HG02973 (cell line): ENCODE data around the gene LHFPL6.

Source experiments
- ATAC-seq: cut with Tn5 transposase; IDR thresholded peaks from one replicate; pipeline ENCODE4 v1.9.1; 2021; ENCODE audit warnings: moderate library complexity; ENCODE audit not compliant: unreplicated experiment

Gene LHFPL6

DNA sequence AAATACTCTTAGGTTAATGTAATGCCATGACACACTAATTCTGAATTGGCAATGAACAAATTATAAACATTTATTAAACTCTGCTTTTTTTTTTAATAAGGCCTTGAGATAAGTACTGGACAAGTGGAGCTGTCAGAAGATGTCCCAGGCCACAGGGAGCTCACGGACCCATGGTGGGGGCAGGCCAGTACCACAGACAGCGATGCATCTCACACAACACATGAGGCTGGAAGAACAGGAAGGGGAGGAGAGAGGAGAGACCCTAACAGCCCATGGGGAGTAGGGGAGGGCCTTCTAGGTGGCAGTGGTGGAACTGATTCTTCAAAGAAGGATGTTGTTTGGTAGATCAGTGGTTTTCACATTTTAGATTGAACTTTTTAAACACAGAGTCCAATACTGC is 128.4 kb downstream of the LHFPL6 start:
- no peak for ATAC-seq

DNA sequence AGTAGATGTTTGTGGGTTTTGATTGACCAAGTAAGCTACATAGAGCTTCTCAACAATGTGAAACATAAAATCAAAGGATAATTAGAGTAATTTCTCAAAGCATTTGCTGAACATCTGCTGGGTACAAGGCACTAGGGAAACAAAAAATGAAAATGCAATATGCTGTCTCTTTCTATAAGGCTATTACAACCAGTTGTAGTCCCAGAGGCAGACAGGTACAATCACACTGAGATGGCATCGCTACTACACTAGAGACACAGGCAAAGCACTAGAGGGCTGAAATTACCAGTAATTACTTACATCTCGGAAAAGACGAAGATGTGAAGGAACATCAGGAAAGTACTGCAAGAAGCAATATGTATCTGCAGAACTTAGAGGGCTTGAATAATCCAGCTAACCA is 133.3 kb downstream of the LHFPL6 start:
- ATAC-seq = no peak

DNA sequence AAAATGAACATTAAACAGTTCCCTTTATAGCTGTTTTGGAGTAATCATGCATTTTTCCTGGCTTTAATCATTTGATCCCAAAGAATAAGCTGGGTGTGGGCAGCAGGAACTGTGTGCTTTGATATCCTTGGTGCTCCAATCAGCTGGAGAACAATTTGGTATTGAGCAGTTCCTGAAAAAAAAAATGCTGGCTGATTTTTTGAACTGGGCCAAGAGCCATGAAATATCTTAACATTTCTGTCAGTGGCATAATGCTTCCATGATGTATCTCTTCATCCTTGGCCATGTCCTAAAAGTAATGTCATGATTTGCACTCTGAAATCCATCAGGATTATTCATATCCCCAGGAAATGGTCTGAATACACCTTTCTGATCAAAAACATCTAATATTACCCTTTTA is 134.7 kb downstream of the LHFPL6 start:
- ATAC-seq = no peak

DNA sequence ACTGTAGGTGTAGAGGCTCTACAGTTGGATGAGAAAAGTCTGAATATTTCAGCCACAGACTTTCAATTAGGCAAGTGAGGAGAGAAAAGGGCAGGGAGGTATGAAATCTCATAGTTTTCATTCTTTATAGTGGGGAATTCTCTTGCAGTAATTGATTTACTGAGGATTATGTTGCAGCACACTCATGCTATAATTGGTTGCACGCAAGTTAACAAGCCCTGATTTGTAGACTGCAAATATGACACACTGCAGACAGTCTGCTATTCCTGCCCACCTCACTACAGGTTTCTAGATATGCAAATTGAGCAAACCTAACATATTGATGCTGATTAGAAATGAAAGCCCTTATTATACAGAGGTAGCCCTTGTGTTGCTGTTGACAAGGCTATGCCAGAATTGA is 139.4 kb downstream of the LHFPL6 start:
- ATAC-seq = no peak

DNA sequence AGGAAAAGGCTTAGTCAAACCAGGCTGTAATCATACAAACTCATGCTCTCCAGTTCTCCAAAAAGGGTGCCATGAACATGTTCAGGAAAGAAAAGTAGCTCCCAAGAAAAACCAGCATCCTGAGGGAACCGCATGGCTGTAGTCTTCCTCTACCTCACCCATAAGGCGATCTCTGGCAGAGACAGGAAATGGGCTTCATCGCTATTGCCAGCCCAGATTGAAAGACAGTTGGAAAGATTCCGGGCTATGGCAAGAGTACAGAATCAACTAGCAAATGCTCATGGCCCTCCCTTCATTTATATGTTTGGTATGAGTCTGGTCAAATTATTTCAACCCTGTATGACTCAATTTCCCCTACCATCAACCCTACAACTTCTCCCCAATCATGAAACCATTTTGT is 140.1 kb downstream of the LHFPL6 start:
- no peak for ATAC-seq

DNA sequence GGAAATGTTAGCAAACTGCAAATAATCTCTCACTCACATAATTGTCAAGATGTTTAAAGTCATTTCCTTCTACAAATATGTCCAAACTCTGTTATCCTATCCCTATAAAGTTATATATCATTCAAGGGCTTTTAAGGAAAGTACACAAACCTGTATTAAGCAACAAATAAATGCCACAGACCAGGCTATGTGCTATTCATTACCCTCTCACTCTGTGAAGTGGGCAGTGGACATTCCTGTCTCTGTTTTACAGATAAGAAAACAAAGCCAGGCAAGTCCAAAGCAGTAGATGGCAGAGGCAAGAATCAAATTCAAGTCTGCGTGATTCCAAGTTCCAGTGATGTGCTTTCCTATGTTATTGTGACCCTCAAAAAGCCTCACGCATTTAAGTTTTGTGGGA is 140.6 kb downstream of the LHFPL6 start:
- no peak for ATAC-seq

DNA sequence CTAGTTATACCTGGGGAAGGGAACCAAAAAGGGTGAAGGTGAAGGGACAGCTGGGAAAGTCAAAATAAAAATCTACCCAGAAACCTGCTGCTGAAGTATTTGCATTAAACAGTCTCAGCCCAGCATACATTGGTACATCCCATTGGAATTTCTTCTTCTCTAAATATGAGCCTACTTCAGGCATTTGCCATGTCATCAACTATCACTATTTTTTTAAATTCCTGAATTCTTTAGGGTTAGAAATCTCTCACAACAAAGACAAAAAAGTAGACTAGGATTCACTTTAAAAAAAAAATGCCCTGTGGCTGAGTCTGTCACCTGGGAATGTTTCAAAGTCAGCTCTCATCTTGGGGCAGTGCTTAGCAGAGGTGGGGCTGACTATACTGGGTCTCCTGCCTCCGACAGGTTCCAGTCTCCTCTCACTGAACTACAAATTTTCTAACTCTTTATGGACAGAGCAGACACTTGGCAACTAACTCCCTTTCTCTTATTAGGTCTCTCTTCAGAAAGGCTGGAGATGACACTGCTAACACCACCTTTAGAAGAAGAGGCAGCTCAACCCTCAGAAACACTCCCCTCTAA is 141.2 kb downstream of the LHFPL6 start:
- ATAC-seq = no peak

DNA sequence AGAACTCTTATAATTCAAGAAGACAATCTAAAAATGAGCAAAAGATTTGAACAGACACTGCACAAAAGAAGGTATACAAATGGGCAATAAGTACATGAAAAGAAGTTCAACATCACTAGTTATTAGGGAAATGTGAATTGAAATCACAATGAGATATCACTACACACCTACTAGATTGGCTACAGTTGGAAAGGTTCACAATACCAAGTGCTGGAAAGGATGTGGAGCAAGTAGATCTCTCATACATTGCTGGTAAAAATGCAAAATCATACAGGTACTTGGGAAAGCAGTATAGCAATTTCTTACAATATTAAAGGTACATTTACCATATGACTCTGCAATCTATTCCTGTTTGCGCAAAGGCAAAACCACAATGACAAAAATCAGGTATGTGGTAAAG is 145.7 kb downstream of the LHFPL6 start:
- ATAC-seq = no peak

DNA sequence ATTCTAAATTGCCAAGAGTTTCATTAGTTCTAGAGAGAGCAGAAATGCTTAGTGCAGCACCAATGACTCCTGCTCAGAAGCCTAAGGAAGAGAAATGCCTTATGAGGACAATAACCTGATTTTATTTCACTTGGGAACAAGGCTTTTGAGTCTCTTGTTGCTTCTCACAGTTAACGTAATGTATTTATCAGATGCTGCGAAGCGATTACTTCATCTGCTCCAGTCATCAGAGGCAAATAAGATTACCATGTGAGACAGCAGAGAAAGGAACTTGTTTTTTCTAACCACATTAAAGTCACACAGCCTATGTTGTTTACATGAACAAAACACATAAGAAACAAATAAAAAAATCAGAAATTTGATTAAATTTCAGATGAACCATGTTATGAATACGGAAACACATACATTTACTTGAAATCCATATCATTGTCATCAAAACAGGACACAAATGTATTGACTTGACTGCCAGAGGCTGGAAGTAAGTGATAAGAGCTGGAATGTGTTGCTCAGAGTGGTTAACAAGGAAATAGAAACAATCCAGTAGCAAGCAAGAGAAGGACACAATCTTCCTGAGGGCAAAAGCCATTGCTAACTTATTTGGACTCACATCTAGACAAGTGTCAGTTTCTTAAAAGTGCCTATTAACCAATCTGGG is 147.3 kb downstream of the LHFPL6 start:
- ATAC-seq = no peak

DNA sequence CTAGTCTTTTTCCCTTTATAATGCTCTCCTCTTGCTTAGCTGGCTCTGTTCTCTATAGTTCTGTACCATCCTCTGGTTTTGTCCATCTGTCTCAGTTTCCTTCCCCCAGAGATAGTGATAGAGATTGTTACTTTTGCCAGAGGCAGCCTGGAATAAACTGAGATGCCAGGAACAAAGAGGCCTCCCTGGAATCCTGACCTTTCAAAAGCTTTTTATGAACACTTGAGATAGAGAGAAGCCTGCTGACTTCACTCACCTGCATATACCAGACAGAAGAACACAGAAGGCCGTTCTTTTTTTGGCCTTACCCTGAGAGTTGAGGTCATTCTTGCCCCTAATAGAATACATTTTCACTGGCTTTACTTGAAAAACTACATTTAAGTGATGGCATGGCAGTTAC is 150.2 kb downstream of the LHFPL6 start:
- ATAC-seq = no peak

DNA sequence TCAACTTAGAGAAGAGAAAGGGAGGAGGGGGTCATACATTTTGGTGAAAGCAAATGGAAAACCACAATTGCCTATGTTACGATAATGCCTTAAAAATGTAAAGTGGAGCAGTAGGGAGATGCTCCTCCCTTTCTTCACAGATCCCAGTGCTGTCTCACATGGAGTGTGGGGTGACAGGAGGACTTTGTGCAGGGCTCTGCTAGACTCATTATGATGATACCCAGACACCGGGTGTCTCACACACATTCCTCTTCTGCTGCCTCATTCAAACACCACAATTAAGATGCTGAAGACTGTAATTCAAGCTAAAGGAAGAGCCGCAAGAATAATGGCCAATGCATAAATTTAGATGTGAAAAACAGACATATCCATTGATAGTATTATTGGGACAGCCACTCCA is 150.6 kb downstream of the LHFPL6 start:
- no peak for ATAC-seq

DNA sequence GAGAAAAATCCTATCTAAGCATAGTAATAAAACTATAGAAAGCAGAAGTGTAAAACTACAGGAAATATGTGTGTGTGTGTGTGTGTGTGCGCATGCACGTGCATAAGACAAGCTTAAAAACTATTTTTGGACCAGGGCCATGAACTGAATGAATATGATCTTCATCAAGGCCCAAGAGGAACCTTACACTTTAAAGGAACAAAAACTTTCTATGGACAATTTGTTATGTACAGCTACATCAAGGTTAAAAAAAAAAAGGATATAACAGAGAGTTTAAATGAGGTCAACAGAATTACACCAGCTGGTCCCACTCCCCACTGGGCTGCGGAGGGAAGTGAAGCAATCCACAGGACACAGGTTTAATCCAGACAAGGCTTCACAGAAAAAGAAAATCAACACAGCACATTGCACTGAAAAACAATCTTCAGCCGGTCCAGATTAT is 151.1 kb downstream of the LHFPL6 start:
- no peak for ATAC-seq

DNA sequence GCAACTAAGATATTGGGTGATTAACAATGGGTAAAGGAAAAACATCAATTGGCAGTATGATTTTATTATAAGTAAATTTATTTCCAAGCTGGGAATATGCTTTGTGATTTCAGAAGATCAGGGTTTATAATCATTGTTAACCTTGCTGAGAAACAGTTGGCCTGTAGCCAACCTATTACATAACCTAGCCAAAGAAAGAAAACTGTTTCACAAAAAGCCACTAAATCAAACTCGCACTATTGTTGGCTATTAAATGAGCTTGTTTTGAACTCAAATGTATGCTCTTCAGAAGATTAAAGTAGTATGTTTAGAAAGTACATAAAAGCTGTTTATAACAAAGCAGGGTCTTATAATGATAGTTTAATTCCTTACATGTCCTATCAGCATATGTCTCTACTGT is 151.7 kb downstream of the LHFPL6 start:
- no peak for ATAC-seq

DNA sequence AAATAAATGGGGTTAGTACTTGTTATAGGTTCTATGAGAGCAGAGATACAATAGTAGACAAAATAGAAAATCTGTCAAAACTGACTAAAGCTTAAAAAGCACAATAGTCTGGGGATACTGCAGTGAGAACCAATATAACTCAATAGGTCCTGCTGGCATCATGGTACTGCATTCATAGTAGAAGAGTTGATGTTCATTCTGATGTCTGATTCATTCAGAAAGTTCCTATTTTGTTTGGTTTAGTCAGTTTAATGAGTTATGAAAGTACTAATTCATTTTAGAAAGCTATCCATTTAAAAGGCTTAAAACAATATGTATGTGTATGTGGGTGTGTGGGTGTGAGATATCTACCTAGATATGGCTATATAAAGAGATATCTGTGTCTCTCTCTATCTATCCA is 152.8 kb downstream of the LHFPL6 start:
- ATAC-seq = no peak

DNA sequence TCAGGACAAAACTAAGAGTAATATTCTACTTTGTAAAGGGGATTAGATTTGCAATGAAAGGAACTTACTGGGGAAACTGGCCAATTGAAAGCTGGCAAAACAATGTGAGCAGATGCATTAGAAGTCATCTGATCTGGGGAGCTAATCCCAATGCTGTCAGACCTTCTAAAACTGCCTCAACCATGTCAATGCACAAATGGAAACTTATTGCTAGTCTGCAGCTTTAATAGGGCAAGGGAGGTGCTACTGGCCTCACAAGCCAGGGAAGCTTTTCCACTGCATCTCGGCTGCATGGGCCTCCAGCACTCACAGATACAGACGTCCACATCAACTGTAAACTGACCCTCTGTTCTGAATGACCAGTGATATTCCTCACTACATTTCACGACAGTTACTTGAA is 154.2 kb downstream of the LHFPL6 start:
- no peak for ATAC-seq

DNA sequence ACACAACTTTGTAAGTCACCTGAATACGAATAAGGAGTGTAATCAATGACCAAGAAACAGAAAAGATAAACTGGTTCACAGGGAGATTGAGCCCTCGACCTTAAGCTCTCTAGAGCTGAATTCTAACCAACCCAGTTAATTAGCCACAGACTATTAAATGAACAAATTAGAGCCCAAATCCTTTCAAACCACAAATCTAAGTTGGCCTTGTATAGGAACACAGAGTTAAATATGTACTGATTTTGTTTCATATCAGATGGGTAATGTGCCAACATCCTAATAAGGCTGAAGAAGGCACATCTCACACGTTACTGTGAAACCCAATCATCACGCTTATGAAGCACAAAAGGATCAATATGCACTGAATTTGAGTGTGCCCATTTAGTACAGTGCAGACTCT is 156.1 kb downstream of the LHFPL6 start:
- ATAC-seq = no peak

DNA sequence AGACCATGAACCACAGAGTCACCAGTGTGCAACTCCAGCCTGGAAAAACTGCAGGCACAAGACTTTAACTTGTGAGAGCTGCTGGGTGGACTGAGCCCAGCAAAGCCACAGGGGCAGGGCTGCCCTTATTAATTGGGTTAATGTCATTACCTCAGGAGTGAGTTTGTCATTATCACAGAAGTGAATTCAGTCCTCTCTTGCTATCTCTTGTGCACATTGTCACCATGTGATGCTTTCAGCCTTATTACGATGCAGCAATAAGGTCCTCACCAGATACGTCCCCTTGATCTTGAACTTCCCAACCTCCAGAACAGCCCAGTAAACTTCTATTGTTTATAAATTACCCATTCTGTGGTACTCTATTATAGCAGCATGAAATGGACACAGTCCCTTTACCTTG is 158.1 kb downstream of the LHFPL6 start:
- ATAC-seq = no peak

DNA sequence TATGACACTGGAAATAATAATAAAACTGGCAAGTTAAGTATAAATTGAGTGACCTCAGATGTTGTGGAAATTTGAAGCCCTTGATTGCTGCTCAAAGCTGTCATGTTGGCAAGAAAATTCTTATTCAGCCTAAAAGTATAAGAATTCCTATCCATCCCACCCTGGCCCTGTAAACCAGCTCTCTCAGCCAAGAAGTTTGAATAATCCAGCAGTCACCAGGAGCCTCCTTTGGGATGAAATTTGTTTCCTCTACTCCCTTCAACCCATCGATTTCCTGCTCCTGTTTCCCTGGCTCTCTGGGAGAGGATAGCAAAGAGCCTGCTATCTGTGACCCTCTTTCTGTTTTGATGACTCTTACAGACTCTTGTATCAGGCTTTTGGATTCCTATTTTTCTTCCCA is 169.3 kb downstream of the LHFPL6 start:
- ATAC-seq = no peak

DNA sequence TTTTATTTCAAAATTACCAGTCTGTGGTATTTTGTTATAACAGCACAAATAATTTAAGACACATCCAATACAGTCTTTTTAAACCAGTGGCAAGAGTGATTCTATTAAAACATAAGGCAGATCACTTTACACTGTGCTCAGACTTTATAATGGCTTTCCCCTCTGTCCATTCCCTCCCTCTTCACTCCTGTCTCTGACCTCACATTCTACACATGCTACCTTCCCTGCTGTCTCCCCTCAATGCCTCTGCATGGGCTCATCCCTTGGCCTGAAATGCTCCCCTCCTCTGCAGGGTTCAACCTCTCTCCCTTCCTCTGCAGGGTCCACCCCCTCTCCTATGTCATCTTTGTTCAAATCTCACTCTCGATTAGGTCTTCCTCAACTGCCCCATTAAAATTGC is 170.8 kb downstream of the LHFPL6 start:
- ATAC-seq = no peak

DNA sequence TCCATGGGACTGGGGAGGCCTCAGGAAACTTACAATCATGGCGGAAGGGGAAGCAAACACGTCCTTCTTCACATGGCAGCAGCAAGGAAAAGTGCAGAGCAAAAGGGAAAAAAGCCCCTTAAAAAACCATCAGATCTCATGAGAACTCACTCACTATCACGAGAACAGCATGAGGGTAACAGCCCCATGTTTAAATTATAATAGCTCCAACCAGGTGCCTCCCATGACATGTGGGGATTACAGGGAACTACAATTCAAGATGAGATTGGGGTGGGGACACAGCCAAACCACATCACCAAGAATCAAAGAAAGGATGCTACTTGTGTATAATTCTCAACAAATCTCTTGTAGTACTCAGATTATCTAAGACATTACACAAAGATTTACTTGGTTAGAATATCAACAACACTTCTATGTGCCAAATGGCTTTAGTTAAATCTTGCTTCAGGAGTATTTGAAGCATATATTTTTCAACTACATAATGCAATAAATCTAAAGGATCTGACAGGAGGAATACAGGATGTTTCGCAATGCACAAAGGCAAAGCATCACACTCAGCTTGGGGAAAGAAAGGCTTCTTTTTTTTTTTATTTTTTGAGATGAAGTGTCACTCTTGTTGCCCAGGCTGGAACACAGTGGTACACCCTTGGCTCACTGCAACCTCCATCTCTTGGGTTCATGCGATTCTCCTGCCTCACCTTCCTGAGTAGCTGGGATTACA is 180.0 kb downstream of the LHFPL6 start:
- no peak for ATAC-seq

DNA sequence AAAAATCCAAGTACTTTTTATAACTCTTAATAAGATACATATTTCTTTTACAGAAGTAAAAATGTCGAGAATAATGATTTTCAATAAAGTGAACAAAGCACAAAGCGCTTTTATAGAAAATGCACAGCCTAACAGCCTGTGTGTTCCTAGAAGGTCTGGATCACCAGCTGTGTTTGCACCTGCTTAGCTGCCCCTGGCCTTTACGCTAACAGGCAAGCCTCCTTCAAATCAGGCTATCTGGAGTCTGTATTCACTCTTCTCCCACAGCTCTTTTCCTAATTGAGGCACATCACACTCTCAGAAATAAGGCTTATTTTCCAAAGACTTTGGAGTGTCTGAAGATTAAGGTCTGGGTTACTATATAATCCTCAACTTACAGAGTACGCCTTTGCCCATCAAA is 183.1 kb downstream of the LHFPL6 start:
- ATAC-seq = no peak

DNA sequence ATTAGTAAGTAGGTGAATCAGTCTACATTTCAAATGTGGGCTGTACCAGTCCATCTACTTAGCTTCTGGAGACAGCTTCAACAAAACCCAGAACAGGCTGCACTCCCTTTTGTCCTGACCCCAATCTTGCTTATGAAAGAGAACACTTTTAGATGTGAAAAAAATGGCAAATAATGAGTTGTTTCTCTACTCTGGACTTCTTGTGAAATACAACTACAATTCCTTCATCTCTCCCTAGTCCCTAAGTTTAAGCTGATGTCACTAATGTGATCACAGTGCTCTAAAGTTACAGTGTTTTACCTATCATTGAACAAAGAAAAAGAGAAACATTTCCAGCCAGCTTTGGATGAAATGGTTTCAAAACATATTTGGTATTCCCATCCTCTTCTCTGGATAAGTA is 183.9 kb downstream of the LHFPL6 start:
- no peak for ATAC-seq

DNA sequence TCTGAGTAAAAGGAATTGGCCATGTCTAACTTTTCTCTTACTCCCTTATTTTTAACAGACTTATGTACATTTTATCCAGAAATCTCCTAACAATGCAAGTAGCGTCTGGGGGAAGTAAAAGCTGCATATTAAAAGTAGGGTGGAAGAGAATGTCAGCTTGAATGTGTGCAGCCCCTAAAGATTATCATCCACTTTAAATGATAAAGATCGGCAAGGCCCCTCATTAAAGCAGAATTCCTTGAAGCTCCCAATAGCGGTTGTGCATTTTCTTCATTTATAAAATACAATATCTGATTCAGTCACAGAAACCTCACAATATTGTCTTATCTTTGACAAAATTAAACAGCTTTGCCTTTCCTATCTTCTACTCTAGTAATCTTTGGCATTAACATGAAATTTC is 184.6 kb downstream of the LHFPL6 start:
- no peak for ATAC-seq
